OCI-LY7 (cell line): ENCODE results near the gene NPC1.

Source experiments
- CTCF ChIP-seq: fragments of 200-600 bp; sonication (generic); conservative IDR thresholded peaks from 2 replicates; pipeline ENCODE4 v1.5.1; 2014; ENCODE audit warnings: mild to moderate bottlenecking, antibody characterized with exemption, low read length, moderate library complexity, mixed read lengths
- EZH2phosphoT487 ChIP-seq: fragments of 200-600 bp; sonication (generic); IDR thresholded peaks from 2 replicates; pipeline ENCODE4 v1.6.1; 2018; ENCODE audit warnings: low read depth, borderline replicate concordance, mild to moderate bottlenecking, mixed run types, antibody characterized with exemption, low read length, moderate library complexity, mixed read lengths

GRCh38 chr18:23593720-23594119, 7.4 kb upstream of the NPC1 start:
- no peak for TF ChIP-seq CTCF
- TF ChIP-seq EZH2phosphoT487 = no peak
